HepG2 (cell line): ENCODE measurements around the gene PTPRU. TPM values are rescaled to one million over a fixed set of nuclear protein-coding genes. Genes with fewer than 3 reads are reported as not detected.
A peak's percentile ranks its signal among the peaks of the same experiment; 100 is the strongest.

Experiments
- ADNP ChIP-seq: sonication (generic); formaldehyde crosslinking; IDR thresholded peaks from 2 replicates; pipeline ENCODE4 v1.4.0; 2020; ENCODE audit warnings: missing genetic modification reagents
- AKAP8 ChIP-seq: sonication (generic); formaldehyde crosslinking; IDR thresholded peaks from 2 replicates; pipeline ENCODE4 v1.5.1; 2020; ENCODE audit warnings: mild to moderate bottlenecking, missing genetic modification reagents
- EP300 ChIP-seq, 3 experiments: sonication (generic) in 1 of 3; formaldehyde crosslinking in 1 of 3; IDR thresholded peaks; 2 replicates each; pipeline versions ENCODE4 v1.5.1 to v1.6.1; 2011 to 2020; ENCODE audit warnings: low read depth in 2 of 3, low read length in 2 of 3, borderline replicate concordance in 1 of 3, improper control_type of control experiment in 1 of 3, mild to moderate bottlenecking in 1 of 3, missing genetic modification reagents in 1 of 3, moderate library complexity in 1 of 3
- FOSL2 ChIP-seq: sonication (generic); formaldehyde crosslinking; IDR thresholded peaks from 2 replicates; pipeline ENCODE4 v1.4.0; 2020; ENCODE audit warnings: missing genetic modification reagents
- KAT2B ChIP-seq: fragments of 150-350 bp; IDR thresholded peaks from 2 replicates; pipeline ENCODE4 v1.6.1; 2014; ENCODE audit warnings: low read depth, low read length, borderline replicate concordance
- NBN ChIP-seq: fragments of 450-650 bp; conservative IDR thresholded peaks from 2 replicates; pipeline ENCODE4 v1.6.1; 2017
- SALL1 ChIP-seq: sonication (generic); formaldehyde crosslinking; IDR thresholded peaks from 2 replicates; pipeline ENCODE4 v1.8.0; 2022; ENCODE audit warnings: mild to moderate bottlenecking, missing genetic modification reagents
- SP1 ChIP-seq, 2 experiments: fragments of 450-650 bp in 1 of 2; sonication (generic) in 1 of 2; formaldehyde crosslinking in 1 of 2; IDR thresholded peaks; 2 replicates each; pipeline versions ENCODE4 v1.4.0 to v1.6.1; 2016 to 2020; ENCODE audit warnings: missing genetic modification reagents in 1 of 2
- TRAFD1 ChIP-seq: sonication (generic); formaldehyde crosslinking; IDR thresholded peaks from 2 replicates; pipeline ENCODE4 v1.5.1; 2020; ENCODE audit warnings: missing genetic modification reagents, mild to moderate bottlenecking, borderline replicate concordance
- ZMYM4 ChIP-seq: sonication (generic); formaldehyde crosslinking; IDR thresholded peaks from 2 replicates; pipeline ENCODE4 v1.8.1; 2023; ENCODE audit warnings: mild to moderate bottlenecking, missing genetic modification reagents
- ZNF232 ChIP-seq: sonication (generic); formaldehyde crosslinking; IDR thresholded peaks from 2 replicates; pipeline ENCODE4 v1.4.0; 2020; ENCODE audit warnings: missing genetic modification reagents, borderline replicate concordance
- ZNF407 ChIP-seq: sonication (generic); formaldehyde crosslinking; IDR thresholded peaks from one replicate; pipeline ENCODE4 v1.5.1; 2020; ENCODE audit warnings: mild to moderate bottlenecking, missing genetic modification reagents; ENCODE audit errors: not compliant biosample characterization
- ZNF883 ChIP-seq: sonication (generic); formaldehyde crosslinking; IDR thresholded peaks from 2 replicates; pipeline ENCODE4 v1.5.1; 2020; ENCODE audit warnings: mild to moderate bottlenecking, missing genetic modification reagents; ENCODE audit errors: not compliant biosample characterization
- polyA plus RNA-seq, 8 experiments: library from polyadenylated mRNA; depleted of rRNA in 3 of 8; stranded (reverse) in 7 of 8; unstranded in 1 of 8; fragments of >200 nt; fragmentation: Illumina TruSeq in 4 of 8; extraction: Trizol in 4 of 8; gene quantifications; 2 replicates each; pipeline versions ENCODE4 v1.2.1 to v1.2.3, GENCODE V29; 2011 to 2016; ENCODE audit warnings: low read depth in 4 of 8, missing spikeins in 1 of 8, mixed read lengths in 1 of 8; ENCODE audit not compliant: insufficient read depth in 1 of 8
- total RNA-seq, 5 experiments: library from RNA; depleted of rRNA; stranded (reverse); fragments of >200 nt; fragmentation: Illumina TruSeq; extraction: Trizol; gene quantifications; 2 replicates each; pipeline ENCODE4 v1.2.3, GENCODE V29; 2016; ENCODE audit warnings: low read depth in 1 of 5
- TF ChIP-seq, protein P1 (sequence below): IDR thresholded peaks from 2 replicates; pipeline ENCODE4 v1.6.1; 2016; ENCODE audit warnings: low read depth, control low read depth

Gene PTPRU
- total and polyA plus RNA-seq, 2 of the 13 experiments (the other 11 are each of a cell fraction or from before 2014, with no cell fraction given): 21.6 to 22.3 TPM

DNA sequence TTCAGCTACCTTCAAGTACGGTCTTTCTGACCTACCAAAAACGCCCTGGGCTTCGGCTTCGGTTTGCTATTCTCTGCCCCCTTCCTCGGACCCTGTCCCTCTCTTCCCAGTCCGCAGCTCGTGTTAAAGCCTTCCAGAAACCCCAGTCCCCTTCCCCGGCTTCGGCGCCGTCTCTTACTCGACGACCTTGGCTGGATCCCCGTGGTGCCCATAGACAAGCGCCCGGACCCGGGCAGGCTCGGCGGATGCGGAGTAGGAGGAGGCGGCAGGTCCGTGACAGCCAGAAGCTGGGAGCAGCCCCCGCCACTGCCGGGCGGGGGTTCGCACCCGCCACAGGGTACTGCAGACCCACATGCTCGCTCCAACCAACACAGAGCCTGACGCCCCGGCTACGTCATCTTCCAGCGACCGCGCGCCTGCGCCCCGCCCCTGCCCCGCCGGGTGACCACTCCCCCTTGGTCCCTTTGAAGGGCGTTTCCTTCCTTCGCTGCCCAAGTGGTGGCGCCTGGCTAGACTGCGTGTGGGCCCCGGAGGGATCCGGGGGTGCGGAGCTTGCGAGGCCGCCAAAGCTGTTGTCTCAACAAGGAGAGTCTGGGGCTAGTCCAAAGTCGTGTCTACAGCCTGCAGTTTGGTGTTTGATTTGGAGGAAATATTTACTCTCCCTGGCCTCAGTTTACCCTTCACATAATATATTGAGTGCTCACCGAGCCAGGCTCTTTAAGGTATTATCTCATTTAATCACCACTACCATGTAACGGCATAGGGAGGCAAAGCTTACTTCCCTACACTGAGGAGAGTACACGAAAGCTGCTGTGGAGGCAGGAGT is 5.6 kb upstream of the PTPRU start, which contains the start of gene MECR (continued):
- TF ChIP-seq ZNF407 (CRISPR knock-in tag): no peak
- peak; percentile 75 for TF ChIP-seq ZNF883 (CRISPR knock-in tag)
- TF ChIP-seq ADNP (CRISPR knock-in tag): peak; percentile 24; the same call in 1 of the 2 replicates
- no peak for TF ChIP-seq TRAFD1 (CRISPR knock-in tag)
- TF ChIP-seq EP300 (IDR thresholded peaks at IDR 0.05; ENCODE audit: low read depth in 2 of 2, low read length in 2 of 2): 0 out of 4 replicates have a peak, but pooled peaks of 1 of the 2 experiments have one; percentile 26
- 0 out of 2 replicates have a peak, but pooled peaks have one; percentile 10 for TF ChIP-seq EP300 (CRISPR knock-in tag; IDR thresholded peaks at IDR 0.05; ENCODE audit: borderline replicate concordance)
- peak; percentile 91 for TF ChIP-seq ZMYM4 (CRISPR knock-in tag)
- no peak; the same call in 1 of the 2 replicates for TF ChIP-seq FOSL2 (CRISPR knock-in tag)
- TF ChIP-seq SALL1 (CRISPR knock-in tag): no peak; the same call in none of the 2 replicates
- TF ChIP-seq ZNF232 (CRISPR knock-in tag): peak; percentile 23; the same call in 1 of the 2 replicates
- 0 out of 2 replicates have a peak, but pooled peaks have one; percentile 24 for TF ChIP-seq AKAP8 (CRISPR knock-in tag)
- no peak for TF ChIP-seq NBN
- TF ChIP-seq SP1 (IDR thresholded peaks at IDR 0.05): no peak
- TF ChIP-seq SP1 (CRISPR knock-in tag; IDR thresholded peaks at IDR 0.05): peak; percentile 98
- TF ChIP-seq KAT2B: no peak
- TF ChIP-seq, protein P1, sequence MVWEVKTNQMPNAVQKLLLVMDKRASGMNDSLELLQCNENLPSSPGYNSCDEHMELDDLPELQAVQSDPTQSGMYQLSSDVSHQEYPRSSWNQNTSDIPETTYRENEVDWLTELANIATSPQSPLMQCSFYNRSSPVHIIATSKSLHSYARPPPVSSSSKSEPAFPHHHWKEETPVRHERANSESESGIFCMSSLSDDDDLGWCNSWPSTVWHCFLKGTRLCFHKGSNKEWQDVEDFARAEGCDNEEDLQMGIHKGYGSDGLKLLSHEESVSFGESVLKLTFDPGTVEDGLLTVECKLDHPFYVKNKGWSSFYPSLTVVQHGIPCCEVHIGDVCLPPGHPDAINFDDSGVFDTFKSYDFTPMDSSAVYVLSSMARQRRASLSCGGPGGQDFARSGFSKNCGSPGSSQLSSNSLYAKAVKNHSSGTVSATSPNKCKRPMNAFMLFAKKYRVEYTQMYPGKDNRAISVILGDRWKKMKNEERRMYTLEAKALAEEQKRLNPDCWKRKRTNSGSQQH: peak; percentile 33; the same call in 1 of the 2 replicates
